Left renal cortex interstitium (tissue), 4 donors: ENCODE data around the gene IL12RB1. TPM values are rescaled to one million over a fixed set of nuclear protein-coding genes. Genes with fewer than 3 reads are reported as not detected.
A peak's percentile ranks its signal among the peaks of the same experiment; 100 is the strongest.

ENCODE experiments used
- DNase-seq, 4 donors: peaks; one replicate each; pipeline ENCODE4 v3.0.0-alpha.2; 2013; ENCODE audit warnings: low read depth in 4 of 4, low spot score in 2 of 4, missing footprints in 1 of 4
- polyA plus RNA-seq, 4 donors: library from polyadenylated mRNA; unstranded; fragments of 120-200 nt; gene quantifications; one replicate each; pipeline ENCODE4 v1.2.1, GENCODE V29; 2013; ENCODE audit not compliant: insufficient read length in 4 of 4

The IL12RB1 gene
- under 1 TPM; 0.18 to 0.42 (median 0.31) TPM for polyA plus RNA-seq

- DNase-seq: no peak
These were observed at the start of gene IL12RB1 for GRCh38 chr19:18086590-18087138. IL12RB1 (minus strand) TSS chr19:18086934; CDS start chr19:18086823, 111 bp downstream.

- no peak for DNase-seq
These were observed 49.2 kb upstream of the IL12RB1 start for GRCh38 chr19:18135712-18136584.

- no peak for DNase-seq
These were observed 45.3 kb upstream of the IL12RB1 start for GRCh38 chr19:18131841-18132596.

- no peak for DNase-seq
These were observed 43.9 kb upstream of the IL12RB1 start for GRCh38 chr19:18130523-18131242.

GRCh38 chr19:18128805-18129204 is 42.1 kb upstream of the IL12RB1 start:
- no peak for DNase-seq

GRCh38 chr19:18128044-18128443 is 41.3 kb upstream of the IL12RB1 start:
- no peak for DNase-seq

GRCh38 chr19:18126097-18126496 is 39.4 kb upstream of the IL12RB1 start:
- DNase-seq: no peak

- no peak for DNase-seq
These were observed 37.1 kb upstream of the IL12RB1 start for GRCh38 chr19:18123819-18124218.

- DNase-seq: no peak
These were observed 36.4 kb upstream of the IL12RB1 start for GRCh38 chr19:18122860-18123795.

GRCh38 chr19:18122424-18122823 is 35.7 kb upstream of the IL12RB1 start:
- no peak for DNase-seq

- DNase-seq: no peak
These were observed 34.4 kb upstream of the IL12RB1 start for GRCh38 chr19:18121166-18121565.

- DNase-seq: no peak
These were observed 33.4 kb upstream of the IL12RB1 start for GRCh38 chr19:18120127-18120526.

- DNase-seq: no peak
These were observed 33.0 kb upstream of the IL12RB1 start for GRCh38 chr19:18119717-18120105.

- DNase-seq: no peak
These were observed 32.4 kb upstream of the IL12RB1 start for GRCh38 chr19:18119013-18119716.

GRCh38 chr19:18118420-18119012 is 31.8 kb upstream of the IL12RB1 start:
- DNase-seq: no peak

- DNase-seq: peak; percentile 52 to 73 (median 70)
These were observed 31.1 kb upstream of the IL12RB1 start for GRCh38 chr19:18117692-18118378.

GRCh38 chr19:18117364-18117691 is 30.6 kb upstream of the IL12RB1 start:
- DNase-seq: no peak

GRCh38 chr19:18114483-18114882 is 27.7 kb upstream of the IL12RB1 start:
- DNase-seq: no peak
